ENCODE measurements around the gene ARFRP1.
A peak's percentile ranks its signal among the peaks of the same experiment; 100 is the strongest.

Gene ARFRP1

GRCh38 chr20:63701329-63702035 is 6.3 kb downstream of the ARFRP1 start:
- no peak for DNase-seq

GRCh38 chr20:63701051-63701328 is 6.8 kb downstream of the ARFRP1 start:
- no peak for DNase-seq

GRCh38 chr20:63700199-63701050 is 7.4 kb downstream of the ARFRP1 start:
- no peak for DNase-seq

GRCh38 chr20:63699466-63700198 is 8.1 kb downstream of the ARFRP1 start:
- DNase-seq: no peak

- DNase-seq: peak; percentile 69
Measured at GRCh38 chr20:63698739-63699465, 8.9 kb downstream of the ARFRP1 start.

- DNase-seq: no peak
Measured at GRCh38 chr20:63697868-63698545, 9.8 kb downstream of the ARFRP1 start.

- no peak for DNase-seq
Measured at GRCh38 chr20:63697357-63697867, 10.4 kb downstream of the ARFRP1 start.

- peak; percentile 24 for DNase-seq
Measured at GRCh38 chr20:63696628-63697356, 11.0 kb downstream of the ARFRP1 start, which contains the start of gene TNFRSF6B. TNFRSF6B (plus strand) TSS chr20:63696652; CDS start chr20:63696768, 116 bp downstream.

- peak; percentile 17 for DNase-seq
Measured at GRCh38 chr20:63696306-63696627, 11.5 kb downstream of the ARFRP1 start.

GRCh38 chr20:63695424-63696305 is 12.1 kb downstream of the ARFRP1 start:
- DNase-seq: no peak

GRCh38 chr20:63694584-63695423 is 13.0 kb downstream of the ARFRP1 start:
- no peak for DNase-seq

- no peak for DNase-seq
Measured at GRCh38 chr20:63693733-63694583, 13.8 kb downstream of the ARFRP1 start.

GRCh38 chr20:63693083-63693732 is 14.6 kb downstream of the ARFRP1 start:
- no peak for DNase-seq

- DNase-seq: no peak
Measured at GRCh38 chr20:63692436-63693082, 15.2 kb downstream of the ARFRP1 start.

GRCh38 chr20:63691711-63692435 is 15.9 kb downstream of the ARFRP1 start:
- DNase-seq: no peak

- DNase-seq: no peak
Measured at GRCh38 chr20:63690898-63691710, 16.7 kb downstream of the ARFRP1 start.
